Muscle layer of colon (tissue), 2 donors: Measurements from ENCODE around the gene GPR132.
"Not testable (repeated sequence)": the region's sequence is repeated elsewhere in the genome, so short reads cannot be mapped to it uniquely, and the experiment has no call there.

Experiments used
- H3K27ac ChIP-seq: one replicate; pipeline ENCODE4 v1.7.0; 2013; ENCODE audit warnings: low read depth, mild to moderate bottlenecking, low read length, moderate library complexity
- H3K27me3 ChIP-seq, 2 donors: one replicate each; pipeline ENCODE4 v1.7.0; 2013; ENCODE audit warnings: low read length in 2 of 2, mild to moderate bottlenecking in 2 of 2; ENCODE audit not compliant: insufficient read depth in 2 of 2, control insufficient read depth in 1 of 2
- H3K36me3 ChIP-seq: one replicate; pipeline ENCODE4 v1.7.0; 2013; ENCODE audit warnings: mild to moderate bottlenecking, low read length; ENCODE audit not compliant: insufficient read depth
- H3K4me1 ChIP-seq: one replicate; pipeline ENCODE4 v1.7.0; 2013; ENCODE audit warnings: mild to moderate bottlenecking, low read length; ENCODE audit not compliant: insufficient read depth
- H3K4me3 ChIP-seq, 2 donors: one replicate each; pipeline ENCODE4 v1.7.0; 2013; ENCODE audit warnings: low read length in 2 of 2, low read depth in 1 of 2, mild to moderate bottlenecking in 1 of 2, moderate library complexity in 1 of 2
- H3K9ac ChIP-seq: one replicate; pipeline ENCODE4 v1.7.0; 2013; ENCODE audit warnings: low read length
- H3K9me3 ChIP-seq: one replicate; pipeline ENCODE4 v1.7.0; 2013; ENCODE audit warnings: mild to moderate bottlenecking, low read length
- donor health status: abdominal sarcoma.
- donor health status: Adenocarcinoma of cecum.

Gene GPR132

GRCh38 chr14:105064001-105064400 lies 1.2 kb downstream of the GPR132 start:
- peaks cover 0 to 7% of the 10 kb centered on the region in 2 donors for H3K27me3 ChIP-seq
- no peak overlapping the region for H3K27ac ChIP-seq
- no peak overlapping the region for H3K9ac ChIP-seq
- H3K4me3 ChIP-seq: no peak overlapping the region
- peaks cover 12% of the 10 kb centered on the region for H3K4me1 ChIP-seq
- H3K36me3 ChIP-seq: no peaks in the 10 kb centered on the region
- H3K9me3 ChIP-seq: no peaks in the 10 kb centered on the region

- not testable (repeated sequence) for H3K36me3 ChIP-seq, H3K9ac ChIP-seq, H3K4me3 ChIP-seq, H3K27me3 ChIP-seq, H3K9me3 ChIP-seq, H3K27ac ChIP-seq
- peaks cover 17% of the 10 kb centered on the region for H3K4me1 ChIP-seq
Measured at GRCh38 chr14:105063506-105063905, 1.7 kb downstream of the GPR132 start.

GRCh38 chr14:105063056-105063455 lies 2.2 kb downstream of the GPR132 start:
- H3K4me3 ChIP-seq: no peak overlapping the region

DNA sequence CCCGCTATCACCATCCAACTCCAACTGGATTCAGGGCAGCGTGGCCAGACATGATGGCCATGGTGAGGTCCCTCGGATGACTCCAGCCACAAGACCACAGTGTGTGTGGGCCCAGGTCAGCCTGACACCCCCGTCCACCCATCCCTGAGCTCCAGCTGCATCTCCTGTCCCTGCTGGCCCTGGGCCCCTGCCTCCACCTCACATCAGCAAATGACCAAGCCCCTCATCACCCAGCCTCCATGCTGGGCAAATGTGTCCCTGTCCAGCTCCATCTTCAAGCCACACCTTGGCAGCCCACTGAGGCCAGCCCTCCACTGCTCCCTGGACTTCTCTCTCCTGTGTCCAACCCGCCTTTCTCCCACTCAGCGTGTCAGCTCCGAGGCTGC lies 3.2 kb downstream of the GPR132 start:
- Histone ChIP-seq H3K4me1 (peaks cover 18% of the 10 kb centered on the region), H3K27ac (no peak overlapping the region), H3K27me3 (peaks cover 0 to 7% of the 10 kb centered on the region in 2 donors), H3K9ac (no peak overlapping the region), H3K36me3 (no peaks in the 10 kb centered on the region), H3K4me3 (no peak overlapping the region), H3K9me3 (no peaks in the 10 kb centered on the region)

More at GRCh38 chr14:105063056-105063455, 2.2 kb downstream of the GPR132 start:
- Histone ChIP-seq H3K27me3 (peaks cover 0 to 7% of the 10 kb centered on the region in 2 donors), H3K9me3 (no peaks in the 10 kb centered on the region), H3K4me1 (peaks cover 18% of the 10 kb centered on the region), H3K27ac (no peak overlapping the region), H3K36me3 (no peaks in the 10 kb centered on the region), H3K9ac (no peak overlapping the region)

GRCh38 chr14:105061428-105062047 lies 3.7 kb downstream of the GPR132 start:
- no peaks in the 10 kb centered on the region for H3K36me3 ChIP-seq
- no peak overlapping the region for H3K27ac ChIP-seq
- H3K9ac ChIP-seq: no peak overlapping the region
- H3K27me3 ChIP-seq: peaks cover 0 to 3% of the 10 kb centered on the region in 2 donors
- no peaks in the 10 kb centered on the region for H3K9me3 ChIP-seq
- peaks cover 18% of the 10 kb centered on the region for H3K4me1 ChIP-seq
- no peak overlapping the region for H3K4me3 ChIP-seq

GRCh38 chr14:105060751-105061427 lies 4.3 kb downstream of the GPR132 start:
- Histone ChIP-seq H3K27me3 (no peaks in the 10 kb centered on the region), H3K9me3 (no peaks in the 10 kb centered on the region), H3K9ac (no peak overlapping the region), H3K4me1 (peaks cover 18% of the 10 kb centered on the region), H3K4me3 (no peak overlapping the region), H3K27ac (no peak overlapping the region), H3K36me3 (no peaks in the 10 kb centered on the region)

GRCh38 chr14:105059925-105060565 lies 5.2 kb downstream of the GPR132 start:
- Histone ChIP-seq H3K9ac (no peak overlapping the region), H3K27me3 (no peaks in the 10 kb centered on the region), H3K4me1 (peaks cover 18% of the 10 kb centered on the region), H3K27ac (no peak overlapping the region), H3K4me3 (no peak overlapping the region), H3K36me3 (no peaks in the 10 kb centered on the region), H3K9me3 (no peaks in the 10 kb centered on the region)

DNA sequence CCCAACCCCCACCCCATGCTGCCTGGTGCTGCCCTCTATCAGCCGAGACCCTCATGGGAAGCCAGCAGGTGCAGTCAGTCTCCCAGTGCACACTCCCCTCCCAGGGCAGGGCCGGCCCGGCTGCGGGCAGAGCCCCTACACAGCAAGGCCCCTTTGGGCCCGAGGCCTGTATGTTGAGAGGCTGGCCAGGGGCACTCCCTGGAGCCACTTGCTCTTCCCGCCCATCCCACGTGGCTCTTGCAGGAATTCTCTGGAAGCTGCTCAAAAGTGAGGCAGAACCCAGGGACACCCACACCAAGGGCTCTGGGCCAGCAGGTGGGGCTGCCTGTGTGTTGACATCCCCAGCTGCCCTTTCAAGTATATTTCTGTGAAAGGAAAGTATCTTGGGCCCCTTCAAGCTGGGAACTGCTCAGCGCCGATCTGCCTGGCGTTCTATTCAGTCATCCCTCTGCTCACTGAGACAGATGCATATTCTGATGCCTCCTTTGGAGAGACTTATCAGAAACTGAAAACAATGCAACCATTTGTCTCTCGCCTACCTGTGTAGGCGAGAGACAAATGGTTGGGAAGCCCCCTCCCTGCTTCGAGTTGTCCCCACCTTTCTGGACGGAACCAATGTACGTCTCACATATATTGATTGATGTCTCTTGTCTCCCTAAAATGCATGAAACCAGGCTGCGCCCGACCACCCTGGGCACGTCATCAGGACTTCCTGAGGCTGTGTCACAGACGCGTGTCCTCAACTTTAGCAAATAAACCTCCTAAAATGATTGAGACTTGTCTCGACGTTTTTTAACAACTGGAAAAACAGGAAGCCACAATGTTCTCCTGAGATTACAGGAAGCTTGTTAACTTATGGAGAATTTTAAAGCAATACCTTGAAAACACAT lies 6.0 kb downstream of the GPR132 start:
- no peak overlapping the region for H3K4me3 ChIP-seq
- H3K27ac ChIP-seq: no peak overlapping the region
- no peaks in the 10 kb centered on the region for H3K9me3 ChIP-seq
- peaks cover 18% of the 10 kb centered on the region for H3K4me1 ChIP-seq
- H3K27me3 ChIP-seq: no peaks in the 10 kb centered on the region
- H3K36me3 ChIP-seq: no peaks in the 10 kb centered on the region
- H3K9ac ChIP-seq: no peak overlapping the region

DNA sequence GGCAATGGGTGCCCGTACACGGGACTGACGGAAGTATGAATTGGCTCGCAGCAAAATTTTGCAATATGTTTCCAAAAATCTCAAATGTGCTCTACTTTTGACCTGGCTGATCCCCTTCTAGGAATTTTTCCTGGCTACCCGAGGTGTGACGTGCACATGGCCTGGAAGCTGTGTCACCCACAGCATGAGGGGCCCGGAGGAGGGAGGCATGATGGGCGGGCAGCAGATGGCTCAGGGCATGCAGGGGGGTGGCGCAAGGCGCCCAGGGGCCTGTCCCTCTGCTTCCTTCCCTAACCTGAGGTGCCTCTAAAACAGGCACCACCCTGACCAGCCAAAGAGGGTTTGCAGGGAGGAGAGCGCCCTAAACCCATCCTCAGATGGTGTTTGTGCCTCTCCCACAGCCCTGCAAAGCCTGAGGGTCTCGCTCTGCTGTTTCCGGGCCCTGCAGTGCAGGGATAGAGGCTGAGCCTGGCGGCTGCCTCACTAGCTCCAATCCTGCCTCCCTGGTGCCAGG lies 6.7 kb downstream of the GPR132 start:
- H3K4me3 ChIP-seq: no peak overlapping the region
- peaks cover 18% of the 10 kb centered on the region for H3K4me1 ChIP-seq
- H3K9me3 ChIP-seq: no peaks in the 10 kb centered on the region
- no peaks in the 10 kb centered on the region for H3K27me3 ChIP-seq
- no peaks in the 10 kb centered on the region for H3K36me3 ChIP-seq
- H3K9ac ChIP-seq: no peak overlapping the region
- H3K27ac ChIP-seq: no peak overlapping the region

DNA sequence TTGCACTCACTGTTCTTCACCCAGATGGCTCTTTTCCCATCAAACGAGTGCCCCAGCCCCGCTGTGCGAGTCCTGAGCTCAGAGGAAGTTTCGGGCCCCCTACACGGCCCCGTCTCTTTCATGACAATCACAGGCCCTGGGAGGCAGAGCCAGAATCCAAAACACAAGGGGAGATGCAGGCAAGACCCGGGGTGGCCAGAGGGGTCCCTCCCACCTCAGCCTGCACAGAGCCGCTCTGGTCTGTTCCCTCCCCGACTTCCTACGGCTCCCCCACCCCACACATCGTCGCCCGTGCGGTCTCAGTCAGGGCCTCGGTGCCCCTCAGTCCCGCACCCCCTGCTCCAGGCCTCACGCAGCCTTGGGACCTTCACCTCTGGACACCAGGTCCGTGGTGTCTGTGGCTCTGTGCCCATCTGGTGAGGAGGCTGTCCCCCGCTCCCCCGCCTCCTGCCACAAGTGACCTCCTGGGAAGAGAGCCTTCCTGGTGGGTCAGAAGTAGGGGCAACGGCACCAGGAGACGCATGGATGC lies 8.9 kb downstream of the GPR132 start:
- Histone ChIP-seq H3K4me3 (no peak overlapping the region), H3K27ac (no peak overlapping the region), H3K9ac (no peak overlapping the region), H3K4me1 (peaks cover 18% of the 10 kb centered on the region), H3K9me3 (no peaks in the 10 kb centered on the region), H3K27me3 (no peaks in the 10 kb centered on the region), H3K36me3 (no peaks in the 10 kb centered on the region)
